ENCODE results near the gene MCEMP1. TPM values are rescaled to one million over a fixed set of nuclear protein-coding genes. Genes with fewer than 3 reads are reported as not detected.

MCEMP1 gene
- total and polyA plus RNA-seq, 2 donors from 2014 or later: 0.28 to 0.38 TPM

GRCh38 chr19:7658219-7658686 is 18.6 kb upstream of the MCEMP1 start:
- peak in 1 of 5 donors; percentile 33 for DNase-seq
- no peak for TF ChIP-seq CTCF (IDR thresholded peaks at IDR 0.05; ENCODE audit: borderline replicate concordance, extremely low read depth, insufficient read depth)
- no peaks in the 10 kb centered on the region for H3K9me3 ChIP-seq (ENCODE audit: control insufficient read depth in 2 of 3, insufficient read depth in 1 of 3, low read length in 3 of 3)
- no peaks in the 10 kb centered on the region for H3K27me3 ChIP-seq (ENCODE audit: control insufficient read depth, insufficient read depth, low read length)
- FAIRE-seq: no peak
- H3K4me3 ChIP-seq (ENCODE audit: low read length in 3 of 3): no peak overlapping the region
- no peak overlapping the region for H3K27ac ChIP-seq (ENCODE audit: low read depth in 2 of 2, low read length in 2 of 2)
- no peak overlapping the region for H3K9ac ChIP-seq (ENCODE audit: low read length in 3 of 3)
- intact Hi-C loops (cut with DNase I): no loop called here
- no peaks in the 10 kb centered on the region for H3K4me1 ChIP-seq (ENCODE audit: control insufficient read depth in 2 of 3, insufficient read depth in 2 of 3, low read depth in 1 of 3, low read length in 3 of 3)
- no peaks in the 10 kb centered on the region for H3K36me3 ChIP-seq (ENCODE audit: control insufficient read depth in 2 of 3, insufficient read depth in 3 of 3, low read length in 3 of 3)

- DNase-seq (no peak), FAIRE-seq (no peak)
- Histone ChIP-seq H3K27me3 (ENCODE audit: control insufficient read depth, insufficient read depth, low read length) (no peaks in the 10 kb centered on the region), H3K27ac (ENCODE audit: low read depth in 2 of 2, low read length in 2 of 2) (no peak overlapping the region), H3K9ac (ENCODE audit: low read length in 3 of 3) (no peak overlapping the region), H3K36me3 (ENCODE audit: control insufficient read depth in 2 of 3, insufficient read depth in 3 of 3, low read length in 3 of 3) (no peaks in the 10 kb centered on the region), H3K9me3 (ENCODE audit: control insufficient read depth in 2 of 3, insufficient read depth in 1 of 3, low read length in 3 of 3) (no peaks in the 10 kb centered on the region), H3K4me3 (ENCODE audit: low read length in 3 of 3) (no peak overlapping the region), H3K4me1 (ENCODE audit: control insufficient read depth in 2 of 3, insufficient read depth in 2 of 3, low read depth in 1 of 3, low read length in 3 of 3) (no peaks in the 10 kb centered on the region)
- intact Hi-C loops (cut with DNase I): no loop called here
- TF ChIP-seq CTCF (IDR thresholded peaks at IDR 0.05; ENCODE audit: borderline replicate concordance, extremely low read depth, insufficient read depth): no peak
These were observed 14.9 kb upstream of the MCEMP1 start for GRCh38 chr19:7661744-7662538.

- H3K27ac ChIP-seq (ENCODE audit: low read depth in 2 of 2, low read length in 2 of 2): no peak overlapping the region
- FAIRE-seq: no peak
- intact Hi-C loops (cut with DNase I): no loop called here
- no peaks in the 10 kb centered on the region for H3K36me3 ChIP-seq (ENCODE audit: control insufficient read depth in 2 of 3, insufficient read depth in 3 of 3, low read length in 3 of 3)
- no peaks in the 10 kb centered on the region for H3K4me1 ChIP-seq (ENCODE audit: control insufficient read depth in 2 of 3, insufficient read depth in 2 of 3, low read depth in 1 of 3, low read length in 3 of 3)
- no peaks in the 10 kb centered on the region for H3K9me3 ChIP-seq (ENCODE audit: control insufficient read depth in 2 of 3, insufficient read depth in 1 of 3, low read length in 3 of 3)
- H3K9ac ChIP-seq (ENCODE audit: low read length in 3 of 3): no peak overlapping the region
- no peak overlapping the region for H3K4me3 ChIP-seq (ENCODE audit: low read length in 3 of 3)
- H3K27me3 ChIP-seq (ENCODE audit: control insufficient read depth, insufficient read depth, low read length): no peaks in the 10 kb centered on the region
- TF ChIP-seq CTCF (IDR thresholded peaks at IDR 0.05; ENCODE audit: borderline replicate concordance, extremely low read depth, insufficient read depth): no peak
- no peak for DNase-seq
These were observed 14.2 kb upstream of the MCEMP1 start for GRCh38 chr19:7662657-7663056.
